Neural progenitor cell (in vitro differentiated cells): ENCODE measurements around the gene TXNRD3.

Experiments
- EZH2 ChIP-seq: fragments of 200-600 bp; sonication (generic); IDR thresholded peaks from 2 replicates; pipeline ENCODE4 v1.6.1; 2017; ENCODE audit warnings: antibody characterized with exemption, mild to moderate bottlenecking, moderate library complexity
- TF ChIP-seq, protein P1 (sequence below): fragments of 200-600 bp; sonication (generic); IDR thresholded peaks from 2 replicates; pipeline ENCODE4 v1.5.1; 2017; ENCODE audit warnings: antibody characterized with exemption, mild to moderate bottlenecking

DNA sequence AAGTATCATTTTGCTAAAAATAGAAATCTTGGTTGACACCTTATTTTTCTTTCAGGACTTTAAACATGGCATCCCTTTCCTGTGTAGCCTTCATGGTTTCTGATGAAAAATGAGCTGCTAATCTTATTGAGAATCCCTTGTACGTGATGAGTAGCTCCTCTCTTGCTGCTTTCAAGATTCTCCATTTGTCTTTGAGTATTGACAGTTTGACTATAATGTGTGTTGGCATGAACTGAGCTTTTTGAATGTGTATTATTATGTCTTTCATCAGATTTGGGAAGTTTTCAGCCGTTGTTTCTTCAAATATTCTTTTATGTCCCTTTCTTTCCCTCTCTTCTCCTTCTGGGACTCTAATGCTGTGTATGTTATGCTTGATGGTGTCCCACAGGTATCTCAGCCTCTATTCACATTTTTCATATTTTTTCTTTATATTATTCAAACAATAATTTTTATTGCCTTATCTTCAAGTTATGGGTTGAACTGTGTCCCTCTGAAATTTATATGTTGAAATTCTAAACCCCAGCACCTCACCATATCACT is 92.1 kb downstream of the TXNRD3 start:
- TF ChIP-seq, protein P1, sequence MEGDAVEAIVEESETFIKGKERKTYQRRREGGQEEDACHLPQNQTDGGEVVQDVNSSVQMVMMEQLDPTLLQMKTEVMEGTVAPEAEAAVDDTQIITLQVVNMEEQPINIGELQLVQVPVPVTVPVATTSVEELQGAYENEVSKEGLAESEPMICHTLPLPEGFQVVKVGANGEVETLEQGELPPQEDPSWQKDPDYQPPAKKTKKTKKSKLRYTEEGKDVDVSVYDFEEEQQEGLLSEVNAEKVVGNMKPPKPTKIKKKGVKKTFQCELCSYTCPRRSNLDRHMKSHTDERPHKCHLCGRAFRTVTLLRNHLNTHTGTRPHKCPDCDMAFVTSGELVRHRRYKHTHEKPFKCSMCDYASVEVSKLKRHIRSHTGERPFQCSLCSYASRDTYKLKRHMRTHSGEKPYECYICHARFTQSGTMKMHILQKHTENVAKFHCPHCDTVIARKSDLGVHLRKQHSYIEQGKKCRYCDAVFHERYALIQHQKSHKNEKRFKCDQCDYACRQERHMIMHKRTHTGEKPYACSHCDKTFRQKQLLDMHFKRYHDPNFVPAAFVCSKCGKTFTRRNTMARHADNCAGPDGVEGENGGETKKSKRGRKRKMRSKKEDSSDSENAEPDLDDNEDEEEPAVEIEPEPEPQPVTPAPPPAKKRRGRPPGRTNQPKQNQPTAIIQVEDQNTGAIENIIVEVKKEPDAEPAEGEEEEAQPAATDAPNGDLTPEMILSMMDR = no peak
- TF ChIP-seq EZH2 = no peak
